Endodermal cell (in vitro differentiated cells): ENCODE measurements around the gene KLF2. TPM values are rescaled to one million over a fixed set of nuclear protein-coding genes. Genes with fewer than 3 reads are reported as not detected.
A peak's percentile ranks its signal among the peaks of the same experiment; 100 is the strongest.

Source experiments
- DNase-seq: peaks from one replicate; pipeline ENCODE4 v3.0.0-alpha.2; 2017
- H3K27ac ChIP-seq: 2 replicates; pipeline ENCODE4 v1.5.1; 2013; ENCODE audit warnings: mild to moderate bottlenecking, low read depth, low read length, moderate library complexity
- H3K27me3 ChIP-seq: 2 replicates; pipeline ENCODE4 v1.6.1; 2013; ENCODE audit warnings: mild to moderate bottlenecking, low read length, moderate library complexity; ENCODE audit not compliant: insufficient read depth, control insufficient read depth, poor library complexity, severe bottlenecking
- H3K36me3 ChIP-seq: 2 replicates; pipeline ENCODE4 v1.7.0; 2013; ENCODE audit warnings: mild to moderate bottlenecking, low read length, moderate library complexity; ENCODE audit not compliant: control insufficient read depth, insufficient read depth
- H3K4me1 ChIP-seq: one replicate; pipeline ENCODE4 v1.7.0; 2013; ENCODE audit warnings: low read length; ENCODE audit not compliant: control insufficient read depth, insufficient read depth
- H3K4me3 ChIP-seq: 2 replicates; pipeline ENCODE4 v1.5.1; 2013; ENCODE audit warnings: mild to moderate bottlenecking, low read length, moderate library complexity
- H3K9ac ChIP-seq: 2 replicates; pipeline ENCODE4 v1.6.1; 2013; ENCODE audit warnings: mild to moderate bottlenecking, low read length, moderate library complexity; ENCODE audit not compliant: poor library complexity, severe bottlenecking; ENCODE audit errors: extremely low read depth
- H3K9me3 ChIP-seq: 2 replicates; pipeline ENCODE4 v1.6.1; 2013; ENCODE audit warnings: mild to moderate bottlenecking, low read length, moderate library complexity; ENCODE audit not compliant: control insufficient read depth
- H3K27ac Mint-ChIP-seq: 2 replicates; pipeline ENCODE4 v1.8.0; 2020; ENCODE audit warnings: mixed read lengths
- H3K27me3 Mint-ChIP-seq: 2 replicates; pipeline ENCODE4 v1.8.0; 2021; ENCODE audit warnings: mild to moderate bottlenecking, mixed read lengths; ENCODE audit not compliant: insufficient read depth
- H3K36me3 Mint-ChIP-seq: 2 replicates; pipeline ENCODE4 v1.8.0; 2020; ENCODE audit warnings: low read depth, mixed read lengths
- H3K4me1 Mint-ChIP-seq: 2 replicates; pipeline ENCODE4 v1.8.0; 2020; ENCODE audit warnings: mixed read lengths
- H3K4me3 Mint-ChIP-seq: 2 replicates; pipeline ENCODE4 v1.8.0; 2020; ENCODE audit warnings: mild to moderate bottlenecking, moderate library complexity, mixed read lengths
- H3K9me3 Mint-ChIP-seq: 2 replicates; pipeline ENCODE4 v1.8.0; 2020; ENCODE audit warnings: mild to moderate bottlenecking, mixed read lengths
- whole genome bisulfite sequencing, 2 experiments: methylation state at CpG; one replicate each; pipeline versions ENCODE4 v1.1.5 to v1.1.7; 2013; ENCODE audit warnings: missing lambda C conversion rate in 2 of 2, mixed read lengths in 1 of 2; ENCODE audit not compliant: insufficient coverage in 1 of 2, insufficient read length in 1 of 2; 5-methylcytosine and 5-hydroxymethylcytosine counted together
- total RNA-seq, 2 donors: library from RNA; stranded (reverse); fragmentation: NEBNext Ultra II Directional in 1 of 2; extraction: Animal tissue kit (Norgen Biotek cat#: 25700) in 1 of 2; gene quantifications; 2 replicates in 1 of 2; 3 replicates in 1 of 2; pipeline ENCODE4 v1.2.1, GENCODE V29; 2021
- TF ChIP-seq, protein P1 (sequence below): fragments of 200-600 bp; sonication (generic); conservative IDR thresholded peaks from 2 replicates; pipeline ENCODE4 v1.5.0; 2021; ENCODE audit warnings: antibody characterized with exemption, mild to moderate bottlenecking

Gene KLF2
- total RNA-seq, 2 donors from 2014 or later = 0.22 to 1.4 TPM

DNA sequence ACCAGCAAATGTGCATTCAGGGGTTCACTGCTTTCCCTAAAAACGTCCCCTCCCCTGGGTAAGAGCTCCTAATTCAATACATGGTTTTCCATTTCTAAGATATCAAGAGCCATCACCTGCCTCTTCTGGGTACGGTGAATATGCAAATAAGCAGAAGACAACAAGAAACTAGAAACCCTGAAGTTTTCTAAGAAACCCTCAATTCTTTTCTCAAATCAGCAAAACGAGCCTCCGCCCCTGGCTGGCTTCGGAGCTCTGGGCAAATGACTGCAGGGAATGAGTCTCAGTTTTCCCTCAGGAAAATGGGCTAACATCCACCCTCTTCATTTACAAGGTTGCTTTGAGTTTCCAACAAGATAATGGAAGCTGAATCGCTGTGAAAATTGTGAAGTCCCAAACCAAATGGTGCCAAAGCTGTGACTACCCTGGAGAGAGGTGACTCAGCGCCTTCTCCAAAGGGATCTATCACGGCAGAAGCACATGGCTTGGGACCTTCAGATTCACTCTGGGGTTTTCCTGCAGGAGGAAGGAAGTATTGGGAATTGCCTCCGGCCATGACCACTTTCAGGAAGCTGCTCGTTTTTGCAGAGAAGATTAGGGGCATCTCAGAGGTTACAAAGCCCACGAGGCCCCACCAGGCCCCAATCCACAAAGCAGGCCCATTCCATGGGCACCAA lies 26.6 kb downstream of the KLF2 start:
- no peak overlapping the region for H3K4me3 ChIP-seq
- peak overlapping the region; percentile 68 for H3K27ac Mint-ChIP-seq
- TF ChIP-seq, protein P1, sequence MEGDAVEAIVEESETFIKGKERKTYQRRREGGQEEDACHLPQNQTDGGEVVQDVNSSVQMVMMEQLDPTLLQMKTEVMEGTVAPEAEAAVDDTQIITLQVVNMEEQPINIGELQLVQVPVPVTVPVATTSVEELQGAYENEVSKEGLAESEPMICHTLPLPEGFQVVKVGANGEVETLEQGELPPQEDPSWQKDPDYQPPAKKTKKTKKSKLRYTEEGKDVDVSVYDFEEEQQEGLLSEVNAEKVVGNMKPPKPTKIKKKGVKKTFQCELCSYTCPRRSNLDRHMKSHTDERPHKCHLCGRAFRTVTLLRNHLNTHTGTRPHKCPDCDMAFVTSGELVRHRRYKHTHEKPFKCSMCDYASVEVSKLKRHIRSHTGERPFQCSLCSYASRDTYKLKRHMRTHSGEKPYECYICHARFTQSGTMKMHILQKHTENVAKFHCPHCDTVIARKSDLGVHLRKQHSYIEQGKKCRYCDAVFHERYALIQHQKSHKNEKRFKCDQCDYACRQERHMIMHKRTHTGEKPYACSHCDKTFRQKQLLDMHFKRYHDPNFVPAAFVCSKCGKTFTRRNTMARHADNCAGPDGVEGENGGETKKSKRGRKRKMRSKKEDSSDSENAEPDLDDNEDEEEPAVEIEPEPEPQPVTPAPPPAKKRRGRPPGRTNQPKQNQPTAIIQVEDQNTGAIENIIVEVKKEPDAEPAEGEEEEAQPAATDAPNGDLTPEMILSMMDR = no peak
- H3K4me1 Mint-ChIP-seq = no peaks in the 10 kb centered on the region
- H3K9me3 Mint-ChIP-seq = no peaks in the 10 kb centered on the region
- no peak overlapping the region for H3K9ac ChIP-seq
- H3K4me1 ChIP-seq = no peaks in the 10 kb centered on the region
- H3K27ac ChIP-seq = no peak overlapping the region
- WGBS, 2 experiments = 85 to 87% methylated on average over 8 to 11 of the region's 11 CpGs
- no peak overlapping the region for H3K4me3 Mint-ChIP-seq
- H3K27me3 Mint-ChIP-seq = no peaks in the 10 kb centered on the region
- no peaks in the 10 kb centered on the region for H3K36me3 ChIP-seq
- no peaks in the 10 kb centered on the region for H3K9me3 ChIP-seq
- H3K27me3 ChIP-seq = no peaks in the 10 kb centered on the region
- no peak for DNase-seq
- peaks cover 12% of the 10 kb centered on the region for H3K36me3 Mint-ChIP-seq

DNA sequence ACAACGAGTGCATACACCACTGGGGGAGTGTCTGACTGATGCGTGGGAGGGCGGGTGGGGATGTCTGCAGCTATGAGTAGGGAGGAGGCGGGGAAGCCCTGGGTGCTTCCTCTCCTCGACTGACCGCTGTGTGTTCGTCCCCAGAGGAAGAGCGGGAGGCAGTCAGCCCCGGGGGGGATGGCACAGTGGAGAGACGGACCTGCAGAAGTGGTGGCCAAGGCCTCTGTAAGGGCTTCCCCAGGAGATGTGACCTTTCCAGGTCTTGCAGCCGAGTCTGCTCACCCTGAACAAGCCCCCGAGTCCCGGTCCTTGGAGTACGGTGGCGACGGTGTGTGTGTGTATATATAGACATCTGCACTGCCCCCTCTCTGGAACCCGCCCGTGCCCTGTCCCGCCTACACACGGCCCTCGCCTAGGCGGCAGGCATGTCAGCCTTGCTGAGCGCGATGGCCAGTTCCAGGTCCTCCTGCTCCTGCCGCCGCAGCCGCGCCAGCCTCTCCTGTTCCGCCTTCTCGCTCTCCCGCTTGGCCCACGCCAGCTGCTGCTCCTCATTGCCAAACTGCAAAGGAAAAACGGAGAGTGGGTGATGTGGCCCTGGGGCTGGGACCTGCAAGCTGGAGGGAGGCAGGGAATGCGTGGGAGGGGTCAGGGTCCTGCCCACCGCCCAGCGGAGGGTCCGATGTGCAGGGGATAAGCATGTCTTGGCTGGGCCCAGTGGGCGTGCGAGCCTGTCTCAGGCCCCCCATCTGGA lies 30.8 kb downstream of the KLF2 start:
- no peaks in the 10 kb centered on the region for H3K9me3 ChIP-seq
- Mint-ChIP-seq H3K4me3 (no peak overlapping the region), H3K27me3 (no peaks in the 10 kb centered on the region), H3K4me1 (no peaks in the 10 kb centered on the region), H3K27ac (no peak overlapping the region), H3K36me3 (peaks cover 16% of the 10 kb centered on the region), H3K9me3 (no peaks in the 10 kb centered on the region)
- H3K4me3 ChIP-seq = no peak overlapping the region
- DNase-seq = no peak
- TF ChIP-seq, protein P1 = no peak
- WGBS, 2 experiments = 94% methylated on average over 22 to 39 of the region's 39 CpGs
- no peak overlapping the region for H3K27ac ChIP-seq
- H3K27me3 ChIP-seq = no peaks in the 10 kb centered on the region
- no peaks in the 10 kb centered on the region for H3K4me1 ChIP-seq
- peaks cover under 1% of the 10 kb centered on the region for H3K36me3 ChIP-seq
- H3K9ac ChIP-seq = no peak overlapping the region

DNA sequence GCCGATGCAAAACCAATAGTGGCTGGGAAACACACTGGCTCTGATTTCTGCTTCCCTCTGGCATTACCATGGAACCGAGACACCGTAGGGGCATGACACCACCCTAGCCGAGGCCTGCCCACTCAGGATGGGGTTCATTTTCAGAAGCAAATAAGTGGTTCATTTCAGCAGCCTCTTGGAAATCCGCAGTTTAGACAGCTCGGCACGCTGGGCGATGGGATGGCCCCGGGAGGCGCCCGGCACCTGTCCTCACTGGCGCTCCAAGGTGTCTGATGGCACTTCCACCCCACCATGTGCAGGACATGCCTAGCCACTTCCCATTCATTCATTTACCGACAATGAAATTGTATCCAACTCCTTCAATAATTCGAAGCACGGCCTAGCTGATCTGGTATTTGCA lies 33.8 kb downstream of the KLF2 start:
- H3K9me3 ChIP-seq = no peaks in the 10 kb centered on the region
- TF ChIP-seq, protein P1 = no peak
- WGBS, 2 experiments = 93 to 97% methylated on average over 15 of the region's 15 CpGs
- H3K9me3 Mint-ChIP-seq = no peaks in the 10 kb centered on the region
- H3K27me3 Mint-ChIP-seq = no peaks in the 10 kb centered on the region
- H3K4me1 ChIP-seq = no peaks in the 10 kb centered on the region
- H3K4me1 Mint-ChIP-seq = peaks cover 5% of the 10 kb centered on the region
- H3K27me3 ChIP-seq = no peaks in the 10 kb centered on the region
- DNase-seq = no peak
- H3K9ac ChIP-seq = no peak overlapping the region
- H3K36me3 Mint-ChIP-seq = peaks cover 14% of the 10 kb centered on the region
- no peak overlapping the region for H3K27ac ChIP-seq
- no peak overlapping the region for H3K4me3 Mint-ChIP-seq
- no peak overlapping the region for H3K27ac Mint-ChIP-seq
- peaks cover 6% of the 10 kb centered on the region for H3K36me3 ChIP-seq
- no peak overlapping the region for H3K4me3 ChIP-seq
